Upper lobe of right lung (tissue), 1 donor: ENCODE results near the gene ARL2. TPM values are rescaled to one million over a fixed set of nuclear protein-coding genes. Genes with fewer than 3 reads are reported as not detected.

Experiments used
- ATAC-seq: fragments of 200-7000 bp; cut with Tn5 transposase; one replicate; pipeline ENCODE4 v1.9.1; 2020; ENCODE audit warnings: mild to moderate bottlenecking, moderate library complexity
- DNase-seq: peaks from one replicate; pipeline ENCODE4 v3.0.0-alpha.2; 2020
- H3K27ac ChIP-seq: fragments of 200-600 bp; one replicate; pipeline ENCODE4 v1.8.0; 2022
- H3K27me3 ChIP-seq: fragments of 200-600 bp; one replicate; pipeline ENCODE4 v1.8.0; 2022; ENCODE audit warnings: mild to moderate bottlenecking
- H3K36me3 ChIP-seq: fragments of 200-600 bp; one replicate; pipeline ENCODE4 v1.8.0; 2022
- H3K4me1 ChIP-seq: fragments of 200-600 bp; one replicate; pipeline ENCODE4 v1.8.0; 2022
- H3K4me3 ChIP-seq: fragments of 200-600 bp; one replicate; pipeline ENCODE4 v1.8.0; 2022; ENCODE audit warnings: mild to moderate bottlenecking
- H3K9me3 ChIP-seq: fragments of 200-600 bp; one replicate; pipeline ENCODE4 v1.8.0; 2022
- CTCF ChIP-seq: fragments of 200-600 bp; IDR thresholded peaks from one replicate; pipeline ENCODE4 v1.8.0; 2022; ENCODE audit warnings: antibody characterized with exemption
- intact Hi-C: fragments of 100-400 bp; cut with DNase I; formaldehyde crosslinking; loops from one replicate; pipeline ENCODE4 v1.11.0; 2022
- total RNA-seq: library from RNA; stranded (reverse); fragmentation: NEBNext Ultra II Directional; extraction: Animal tissue kit (Norgen Biotek cat#: 25700); gene quantifications from one replicate; pipeline ENCODE4 v1.2.1, GENCODE V29; 2021
- donor health status: DM: no; HTN: yes; CAD: no; lungs with severe emphysema.

The ARL2 gene
- total RNA-seq, 1 donor from 2014 or later, result 84.4 TPM

- no peak within 1 kb of the TSS for H3K27ac ChIP-seq
- no peaks in the 10 kb centered on the region for H3K4me1 ChIP-seq
- no peak for ATAC-seq
- TF ChIP-seq CTCF, result no peak
- intact Hi-C loops, result no loop called here
- H3K36me3 ChIP-seq, result no peaks in the 10 kb centered on the region
- H3K4me3 ChIP-seq, result no peak within 1 kb of the TSS
- H3K27me3 ChIP-seq, result no peaks in the 10 kb centered on the region
- no peak for DNase-seq
- no peaks in the 10 kb centered on the region for H3K9me3 ChIP-seq
Measured at GRCh38 chr11:65058419-65059054, 44.6 kb downstream of the ARL2 start, which contains the start of gene NAALADL1. Gene NAALADL1, minus strand, starts transcription at chr11:65058553. Its CDS starts 32 bp downstream, at chr11:65058521.

- intact Hi-C loops, result no loop called here
Measured at GRCh38 chr11:65059523-65059922, 45.6 kb downstream of the ARL2 start.

GRCh38 chr11:65059959-65060824 is 46.2 kb downstream of the ARL2 start:
- Histone ChIP-seq H3K9me3 (no peaks in the 10 kb centered on the region), H3K27ac (no peak overlapping the region), H3K36me3 (no peaks in the 10 kb centered on the region), H3K4me3 (no peak overlapping the region), H3K27me3 (no peaks in the 10 kb centered on the region), H3K4me1 (no peaks in the 10 kb centered on the region)
- TF ChIP-seq CTCF, result no peak
- DNase-seq (no peak), ATAC-seq (no peak)
- intact Hi-C loops, result no loop called here

More at GRCh38 chr11:65059523-65059922, 45.6 kb downstream of the ARL2 start:
- no peak overlapping the region for H3K4me3 ChIP-seq
- no peaks in the 10 kb centered on the region for H3K4me1 ChIP-seq
- no peaks in the 10 kb centered on the region for H3K9me3 ChIP-seq
- no peaks in the 10 kb centered on the region for H3K36me3 ChIP-seq
- DNase-seq (no peak), ATAC-seq (no peak)
- no peak overlapping the region for H3K27ac ChIP-seq
- no peak for TF ChIP-seq CTCF
- H3K27me3 ChIP-seq, result no peaks in the 10 kb centered on the region

- H3K27ac ChIP-seq, result no peak overlapping the region
- intact Hi-C loops, result no loop called here
- no peaks in the 10 kb centered on the region for H3K9me3 ChIP-seq
- peak; percentile 62 for ATAC-seq
- H3K4me3 ChIP-seq, result no peak overlapping the region
- no peak for DNase-seq
- no peaks in the 10 kb centered on the region for H3K4me1 ChIP-seq
- no peaks in the 10 kb centered on the region for H3K27me3 ChIP-seq
- H3K36me3 ChIP-seq, result no peaks in the 10 kb centered on the region
- TF ChIP-seq CTCF, result peak; percentile 21
Measured at GRCh38 chr11:65060913-65061408, 47.0 kb downstream of the ARL2 start.

- no peaks in the 10 kb centered on the region for H3K4me1 ChIP-seq
- no peaks in the 10 kb centered on the region for H3K27me3 ChIP-seq
- H3K9me3 ChIP-seq, result no peaks in the 10 kb centered on the region
- DNase-seq (no peak), ATAC-seq (no peak)
- no peak overlapping the region for H3K27ac ChIP-seq
- no peaks in the 10 kb centered on the region for H3K36me3 ChIP-seq
- no peak for TF ChIP-seq CTCF
- no peak overlapping the region for H3K4me3 ChIP-seq
- intact Hi-C loops, result no loop called here
Measured at GRCh38 chr11:65063532-65063931, 49.6 kb downstream of the ARL2 start.
